H9 (cell line): ENCODE measurements around the gene GAB3. TPM values are rescaled to one million over a fixed set of nuclear protein-coding genes. Genes with fewer than 3 reads are reported as not detected.

Experiments used
- DNase-seq: peaks from one replicate; pipeline ENCODE4 v3.0.0-alpha.2; 2017
- H2AFZ ChIP-seq: one replicate; pipeline ENCODE4 v1.6.1; 2013; ENCODE audit warnings: mild to moderate bottlenecking, low read length, control low read depth, moderate library complexity
- H2AK5ac ChIP-seq: 2 replicates; pipeline ENCODE4 v1.6.1; 2013; ENCODE audit warnings: low read length, control low read depth, mixed read lengths; ENCODE audit not compliant: insufficient read length
- H2BK120ac ChIP-seq: one replicate; pipeline ENCODE4 v1.6.1; 2013; ENCODE audit warnings: low read depth, mild to moderate bottlenecking, low read length, control low read depth, inconsistent platforms; ENCODE audit not compliant: poor library complexity, severe bottlenecking
- H2BK12ac ChIP-seq: 2 replicates; pipeline ENCODE4 v1.6.1; 2013; ENCODE audit warnings: low read length, control low read depth, mixed read lengths, low read depth; ENCODE audit not compliant: insufficient read length
- H2BK15ac ChIP-seq: 2 replicates; pipeline ENCODE4 v1.6.1; 2013; ENCODE audit warnings: low read depth, low read length, control low read depth
- H2BK20ac ChIP-seq: one replicate; pipeline ENCODE4 v1.6.1; 2013; ENCODE audit warnings: low read depth, mild to moderate bottlenecking, low read length, control low read depth, inconsistent platforms; ENCODE audit not compliant: poor library complexity, severe bottlenecking
- H2BK5ac ChIP-seq: 2 replicates; pipeline ENCODE4 v1.6.1; 2013; ENCODE audit warnings: low read length, control low read depth, mixed read lengths; ENCODE audit not compliant: insufficient read length
- H3K14ac ChIP-seq: 2 replicates; pipeline ENCODE4 v1.6.1; 2013; ENCODE audit warnings: low read length, control low read depth; ENCODE audit not compliant: insufficient read depth
- H3K18ac ChIP-seq: 2 replicates; pipeline ENCODE4 v1.6.1; 2013; ENCODE audit warnings: low read depth, mild to moderate bottlenecking, mixed read lengths, low read length, control low read depth; ENCODE audit not compliant: insufficient read length
- H3K23ac ChIP-seq: 2 replicates; pipeline ENCODE4 v1.6.1; 2013; ENCODE audit warnings: low read length, control low read depth, mixed read lengths, low read depth; ENCODE audit not compliant: insufficient read length
- H3K23me2 ChIP-seq: 2 replicates; pipeline ENCODE4 v1.6.1; 2013; ENCODE audit warnings: low read depth, mild to moderate bottlenecking, mixed read lengths, low read length, control low read depth; ENCODE audit not compliant: insufficient read length, poor library complexity, severe bottlenecking
- H3K27ac ChIP-seq: 2 replicates; pipeline ENCODE4 v1.5.1; 2013; ENCODE audit warnings: low read length, control low read depth, mixed read lengths, low read depth; ENCODE audit not compliant: insufficient read length
- H3K27me3 ChIP-seq: 2 replicates; pipeline ENCODE4 v1.6.1; 2013; ENCODE audit warnings: low read length, control low read depth, inconsistent platforms; ENCODE audit not compliant: insufficient read depth
- H3K4ac ChIP-seq: 2 replicates; pipeline ENCODE4 v1.6.1; 2013; ENCODE audit warnings: low read depth, mild to moderate bottlenecking, control low read depth, inconsistent platforms, low read length, moderate library complexity
- H3K4me1 ChIP-seq: 2 replicates; pipeline ENCODE4 v1.6.1; 2013; ENCODE audit warnings: low read length, control low read depth, inconsistent platforms; ENCODE audit not compliant: insufficient read depth
- H3K4me2 ChIP-seq: 2 replicates; pipeline ENCODE4 v1.6.1; 2013; ENCODE audit warnings: low read length, control low read depth, mixed read lengths; ENCODE audit not compliant: insufficient read length, insufficient read depth
- H3K56ac ChIP-seq: 2 replicates; pipeline ENCODE4 v1.6.1; 2013; ENCODE audit warnings: low read depth, mild to moderate bottlenecking, mixed read lengths, low read length, control low read depth; ENCODE audit not compliant: insufficient read length
- H3K79me1 ChIP-seq: 2 replicates; pipeline ENCODE4 v1.6.1; 2013; ENCODE audit warnings: low read depth, mild to moderate bottlenecking, moderate library complexity, low read length, control low read depth, inconsistent platforms; ENCODE audit not compliant: insufficient read depth, poor library complexity, severe bottlenecking
- H3K79me2 ChIP-seq: 2 replicates; pipeline ENCODE4 v1.6.1; 2013; ENCODE audit warnings: low read length, control low read depth, inconsistent platforms; ENCODE audit not compliant: insufficient read depth
- H3K9ac ChIP-seq: 2 replicates; pipeline ENCODE4 v1.6.1; 2013; ENCODE audit warnings: low read length, control low read depth, mixed read lengths; ENCODE audit not compliant: insufficient read length; ENCODE audit errors: extremely low read depth
- H3K9me3 ChIP-seq: one replicate; pipeline ENCODE4 v1.6.1; 2013; ENCODE audit warnings: low read depth, low read length, inconsistent platforms; ENCODE audit not compliant: control insufficient read depth
- H3T11ph ChIP-seq: one replicate; pipeline ENCODE4 v1.6.1; 2013; ENCODE audit warnings: mild to moderate bottlenecking, low read length, control low read depth, inconsistent platforms
- H4K20me1 ChIP-seq: one replicate; pipeline ENCODE4 v1.6.1; 2013; ENCODE audit not compliant: control insufficient read depth, insufficient read length, insufficient read depth
- H4K5ac ChIP-seq: 2 replicates; pipeline ENCODE4 v1.6.1; 2013; ENCODE audit warnings: low read depth, mild to moderate bottlenecking, mixed read lengths, low read length, control low read depth; ENCODE audit not compliant: insufficient read length
- H4K8ac ChIP-seq: replicated peaks from 2 replicates; pipeline ENCODE4 v1.6.1; 2013; ENCODE audit warnings: low read length, control low read depth, mixed read lengths, low read depth; ENCODE audit not compliant: insufficient read length
- H4K91ac ChIP-seq: 2 replicates; pipeline ENCODE4 v1.6.1; 2013; ENCODE audit warnings: low read depth, mild to moderate bottlenecking, moderate library complexity, mixed read lengths, low read length, control low read depth; ENCODE audit not compliant: insufficient read length
- H3K27ac Mint-ChIP-seq, 3 experiments: 2 replicates in 2 of 3; 3 replicates in 1 of 3; pipeline ENCODE4 v1.8.0; 2020 to 2021; ENCODE audit warnings: mixed read lengths in 3 of 3, mild to moderate bottlenecking in 1 of 3, moderate library complexity in 1 of 3
- H3K27me3 Mint-ChIP-seq: 2 replicates; pipeline ENCODE4 v1.8.0; 2021; ENCODE audit warnings: low read depth, mild to moderate bottlenecking, moderate library complexity, mixed read lengths
- H3K36me3 Mint-ChIP-seq, 3 experiments: 2 replicates in 2 of 3; 3 replicates in 1 of 3; pipeline ENCODE4 v1.8.0; 2020 to 2021; ENCODE audit warnings: low read depth in 3 of 3, mixed read lengths in 3 of 3; ENCODE audit not compliant: insufficient read depth in 1 of 3
- H3K4me1 Mint-ChIP-seq, 2 experiments: 2 replicates each; pipeline ENCODE4 v1.8.0; 2020; ENCODE audit warnings: mixed read lengths in 2 of 2
- H3K4me3 Mint-ChIP-seq, 2 experiments: 2 replicates in 1 of 2; 3 replicates in 1 of 2; pipeline ENCODE4 v1.8.0; 2020 to 2021; ENCODE audit warnings: mild to moderate bottlenecking in 2 of 2, mixed read lengths in 2 of 2, moderate library complexity in 1 of 2
- H3K9me3 Mint-ChIP-seq, 2 experiments: 2 replicates in 1 of 2; 3 replicates in 1 of 2; pipeline ENCODE4 v1.8.0; 2020; ENCODE audit warnings: mild to moderate bottlenecking in 2 of 2, mixed read lengths in 2 of 2, moderate library complexity in 1 of 2
- CTCF ChIP-seq: fragments of 200-600 bp; sonication (generic); conservative IDR thresholded peaks from 3 replicates; pipeline ENCODE4 v1.8.0; 2021; ENCODE audit warnings: antibody characterized with exemption, mild to moderate bottlenecking
- WGBS: extraction: QIAGEN DNeasy Blood & Tissue Kit; methylation state at CpG from one replicate; pipeline ENCODE4 v1.1.7; 2013; ENCODE audit warnings: missing lambda C conversion rate, low lambda C conversion rate, mixed read lengths; ENCODE audit not compliant: insufficient read length; ENCODE audit errors: extremely low coverage; 5-methylcytosine and 5-hydroxymethylcytosine counted together
- total RNA-seq: library from RNA; stranded (reverse); gene quantifications from 2 replicates; pipeline ENCODE4 v1.2.1, GENCODE V29; 2021

GAB3 gene
- total RNA-seq, 1 experiment from 2014 or later = 0.46 TPM

- Histone ChIP-seq H3K4ac (no peak overlapping the region), H3K18ac (no peak overlapping the region), H2AFZ (no peak overlapping the region), H3K14ac (no peak overlapping the region), H4K20me1 (no peaks in the 10 kb centered on the region), H3K79me1 (no peaks in the 10 kb centered on the region), H2BK12ac (no peak overlapping the region), H3K23ac (no peak overlapping the region), H3K79me2 (no peaks in the 10 kb centered on the region), H3K4me1 (no peaks in the 10 kb centered on the region), H4K5ac (no peak overlapping the region), H3K9me3 (peaks cover 57% of the 10 kb centered on the region), H2AK5ac (no peak overlapping the region), H3T11ph (no peak overlapping the region), H3K56ac (no peak overlapping the region), H3K4me2 (no peak overlapping the region), H4K91ac (no peak overlapping the region), H4K8ac (no peak overlapping the region), H2BK15ac (no peak overlapping the region), H3K27me3 (no peaks in the 10 kb centered on the region), H2BK20ac (no peak overlapping the region), H3K23me2 (no peaks in the 10 kb centered on the region), H3K9ac (no peak overlapping the region), H2BK120ac (no peak overlapping the region), H3K27ac (no peak overlapping the region), H2BK5ac (no peak overlapping the region)
- Mint-ChIP-seq H3K36me3 (peaks cover 0 to 9% (median 5%) of the 10 kb centered on the region in 3 experiments; a peak in 3 of 7 replicates), H3K9me3 (peaks cover 83 to 87% of the 10 kb centered on the region in 2 experiments), H3K27ac (no peak overlapping the region), H3K4me1 (no peaks in the 10 kb centered on the region), H3K4me3 (no peak overlapping the region), H3K27me3 (peaks cover 5% of the 10 kb centered on the region)
- WGBS = no CpG with 5 or more reads among the region's 4 CpGs
- TF ChIP-seq CTCF = no peak
- no peak for DNase-seq
Observed at GRCh38 chrX:154661170-154661569, 89.7 kb downstream of the GAB3 start.
